HG03460 (cell line): ENCODE data around the gene LRRC9.

ENCODE experiments used
- ATAC-seq: cut with Tn5 transposase; IDR thresholded peaks from one replicate; pipeline ENCODE4 v1.9.1; 2021; ENCODE audit not compliant: unreplicated experiment

LRRC9 gene

DNA sequence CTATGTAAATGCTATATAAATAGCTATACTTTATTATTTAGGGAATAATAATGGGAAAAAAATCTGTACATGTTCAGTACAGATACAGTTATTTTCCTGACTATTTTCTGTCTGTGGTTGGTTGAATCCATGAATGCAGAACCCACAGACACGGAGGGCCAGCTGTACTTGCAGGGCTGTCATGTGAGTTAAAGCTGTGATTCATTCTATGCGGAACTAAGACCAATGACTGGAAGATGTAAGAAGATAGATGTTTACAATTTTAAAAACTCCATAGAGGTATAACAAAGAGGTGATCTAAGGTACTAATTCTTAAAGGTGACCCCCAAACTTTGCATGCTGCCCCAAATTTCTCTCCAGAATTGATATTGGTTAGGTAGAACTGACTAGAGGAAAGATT is 186.4 kb downstream of the LRRC9 start:
- no peak for ATAC-seq

DNA sequence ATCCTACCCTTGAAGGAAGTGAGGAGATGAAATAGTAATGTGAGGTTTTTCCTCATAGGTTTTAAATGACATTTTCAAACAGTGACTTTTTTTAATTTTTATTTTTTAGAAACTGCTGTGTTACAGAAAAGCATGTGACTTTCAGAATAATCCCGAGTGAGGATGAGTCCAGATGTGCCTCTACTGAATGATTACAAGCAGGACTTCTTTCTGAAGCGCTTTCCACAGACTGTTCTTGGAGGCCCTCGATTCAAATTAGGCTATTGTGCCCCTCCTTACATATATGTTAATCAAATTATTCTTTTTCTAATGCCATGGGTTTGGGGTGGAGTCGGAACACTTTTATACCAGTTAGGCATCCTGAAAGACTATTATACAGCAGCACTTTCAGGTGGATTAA is 187.5 kb downstream of the LRRC9 start:
- no peak for ATAC-seq

DNA sequence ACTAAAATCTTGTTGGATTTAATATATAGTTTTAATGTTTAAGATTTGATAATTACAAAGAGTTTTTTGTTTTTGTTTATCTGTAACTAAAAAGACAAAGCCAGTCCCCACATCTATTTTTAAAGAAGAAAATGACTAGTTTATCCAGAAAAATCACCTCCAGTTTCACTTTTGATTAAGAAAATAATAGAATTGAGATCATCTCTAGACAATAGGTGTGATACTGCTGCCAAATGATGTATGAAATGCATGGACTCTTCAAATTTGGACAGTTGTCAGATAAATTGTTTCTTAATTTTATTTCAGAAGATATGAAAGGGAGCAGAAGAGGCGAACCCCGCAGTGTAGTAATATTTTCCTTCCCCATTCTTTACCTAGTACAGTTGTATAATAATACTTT is 191.8 kb downstream of the LRRC9 start:
- no peak for ATAC-seq
